Endothelial cell (in vitro differentiated cells): ENCODE data around the gene LIFR. TPM values are rescaled to one million over a fixed set of nuclear protein-coding genes. Genes with fewer than 3 reads are reported as not detected.
A peak's percentile ranks its signal among the peaks of the same experiment; 100 is the strongest.

Experiments
- DNase-seq: peaks from one replicate; pipeline ENCODE4 v3.0.0; 2021; ENCODE audit warnings: low spot score
- H3K27ac Mint-ChIP-seq: one replicate; pipeline ENCODE4 v1.8.0; 2021; ENCODE audit warnings: mixed read lengths, inconsistent platforms; ENCODE audit not compliant: unreplicated experiment
- H3K27me3 Mint-ChIP-seq: one replicate; pipeline ENCODE4 v1.8.0; 2021; ENCODE audit warnings: mild to moderate bottlenecking, moderate library complexity, mixed read lengths, inconsistent platforms; ENCODE audit not compliant: unreplicated experiment
- H3K36me3 Mint-ChIP-seq: one replicate; pipeline ENCODE4 v1.8.0; 2021; ENCODE audit warnings: mild to moderate bottlenecking, low read depth, mixed read lengths, inconsistent platforms; ENCODE audit not compliant: unreplicated experiment
- H3K4me1 Mint-ChIP-seq: one replicate; pipeline ENCODE4 v1.8.0; 2021; ENCODE audit warnings: mild to moderate bottlenecking, mixed read lengths, inconsistent platforms; ENCODE audit not compliant: unreplicated experiment
- H3K4me3 Mint-ChIP-seq: one replicate; pipeline ENCODE4 v1.8.0; 2021; ENCODE audit warnings: mild to moderate bottlenecking, mixed read lengths, inconsistent platforms; ENCODE audit not compliant: unreplicated experiment
- H3K9me3 Mint-ChIP-seq: one replicate; pipeline ENCODE4 v1.8.0; 2021; ENCODE audit warnings: mixed read lengths, inconsistent platforms; ENCODE audit not compliant: unreplicated experiment
- CTCF ChIP-seq: fragments of 200-600 bp; sonication (generic); IDR thresholded peaks from one replicate; pipeline ENCODE4 v1.5.0; 2021; ENCODE audit warnings: antibody characterized with exemption; ENCODE audit not compliant: unreplicated experiment
- total RNA-seq: library from RNA; stranded (reverse); fragmentation: NEBNext Ultra II Directional; extraction: Animal tissue kit (Norgen Biotek cat#: 25700); gene quantifications from one replicate; pipeline ENCODE4 v1.2.1, GENCODE V29; 2021; ENCODE audit not compliant: unreplicated experiment

The LIFR gene
- total RNA-seq, 1 donor from 2014 or later: 96.0 TPM

- no peak for DNase-seq
- Mint-ChIP-seq H3K9me3 (no peaks in the 10 kb centered on the region), H3K4me1 (peaks cover 18% of the 10 kb centered on the region)
Observed at GRCh38 chr5:38469707-38470267, 86.7 kb downstream of the LIFR start.

GRCh38 chr5:38468978-38469706 lies 87.3 kb downstream of the LIFR start:
- Mint-ChIP-seq H3K27ac (peak overlapping the region; percentile 48), H3K4me3 (no peak overlapping the region), H3K9me3 (no peaks in the 10 kb centered on the region), H3K27me3 (peaks cover 2% of the 10 kb centered on the region), H3K36me3 (peaks cover 4% of the 10 kb centered on the region), H3K4me1 (peaks cover 18% of the 10 kb centered on the region)
- DNase-seq: no peak
- TF ChIP-seq CTCF: no peak

More at GRCh38 chr5:38469707-38470267, 86.7 kb downstream of the LIFR start:
- Mint-ChIP-seq H3K4me3 (no peak overlapping the region), H3K27ac (peak overlapping the region; percentile 48), H3K27me3 (peaks cover 2% of the 10 kb centered on the region), H3K36me3 (peaks cover 4% of the 10 kb centered on the region)
- no peak for TF ChIP-seq CTCF

- Mint-ChIP-seq H3K27me3 (peaks cover 2% of the 10 kb centered on the region), H3K4me3 (no peak overlapping the region), H3K27ac (no peak overlapping the region), H3K4me1 (peaks cover 19% of the 10 kb centered on the region), H3K9me3 (no peaks in the 10 kb centered on the region), H3K36me3 (peaks cover 4% of the 10 kb centered on the region)
- no peak for DNase-seq
- no peak for TF ChIP-seq CTCF
Observed at GRCh38 chr5:38468202-38468673, 88.2 kb downstream of the LIFR start.

- Mint-ChIP-seq H3K9me3 (no peaks in the 10 kb centered on the region), H3K36me3 (peaks cover 4% of the 10 kb centered on the region), H3K4me3 (no peak overlapping the region), H3K4me1 (peaks cover 16% of the 10 kb centered on the region), H3K27ac (no peak overlapping the region), H3K27me3 (peaks cover 2% of the 10 kb centered on the region)
- TF ChIP-seq CTCF: no peak
- no peak for DNase-seq
Observed at GRCh38 chr5:38467353-38468040, 88.9 kb downstream of the LIFR start.
